Stimulated activated CD4-positive, alpha-beta T cell treated with anti-CD3 and anti-CD28 coated beads, Interleukin-12 subunit alpha, Interleukin-12 subunit beta, amount 100 ng/mL, for 4 hours (primary cell): ENCODE data around the gene DIDO1.

ENCODE experiments used
- DNase-seq: peaks from one replicate; pipeline ENCODE4 v3.0.0-alpha.2; 2020

DIDO1 gene

DNA sequence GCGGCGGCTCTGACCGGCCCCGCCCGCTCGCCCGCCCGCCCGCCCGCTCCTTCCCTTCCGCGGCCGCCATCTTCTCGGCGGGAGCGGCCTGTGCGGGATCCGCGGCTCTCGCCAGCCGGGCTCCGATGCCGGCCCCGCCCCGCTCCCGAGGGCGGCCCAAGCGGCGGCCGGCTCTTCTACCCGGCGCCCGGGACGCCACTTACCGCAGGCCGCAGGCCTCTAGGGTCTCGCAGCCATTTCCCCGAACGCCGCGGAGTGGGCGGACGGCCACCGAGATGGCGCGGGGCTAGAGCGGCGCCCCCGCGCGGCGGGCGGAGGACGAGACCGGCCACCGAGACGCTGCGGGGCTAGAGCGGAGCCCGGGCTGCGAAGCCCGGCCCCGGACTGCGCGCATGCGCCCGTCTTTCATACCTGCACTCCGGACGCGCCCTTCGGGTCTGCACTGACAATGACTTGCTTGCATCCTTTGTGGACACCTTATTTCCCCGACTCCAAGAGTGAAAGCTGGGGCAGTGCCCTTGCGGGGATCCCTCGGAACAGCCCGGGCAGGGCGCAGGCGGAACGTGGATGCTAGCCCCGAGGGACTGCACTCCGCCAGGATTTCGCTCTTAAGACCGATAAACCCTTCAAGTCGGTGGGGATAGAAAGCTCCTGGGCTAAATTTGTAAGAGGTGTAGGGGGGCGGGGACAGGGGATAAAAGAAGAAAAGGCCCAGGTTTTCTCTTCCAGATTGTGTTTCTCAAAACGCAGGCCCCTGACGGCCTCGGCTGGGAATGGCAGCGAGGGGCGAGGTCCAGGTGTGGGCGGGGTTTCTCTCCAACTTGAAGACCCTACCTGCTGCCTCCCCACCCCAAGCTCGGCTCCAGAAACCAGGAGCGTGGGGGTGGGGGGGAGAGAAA is at the start of gene DIDO1:
Gene DIDO1 (minus strand): TSS at position 277 of the 899 bp plus-strand sequence.
- DNase-seq = peak; percentile 90

DNA sequence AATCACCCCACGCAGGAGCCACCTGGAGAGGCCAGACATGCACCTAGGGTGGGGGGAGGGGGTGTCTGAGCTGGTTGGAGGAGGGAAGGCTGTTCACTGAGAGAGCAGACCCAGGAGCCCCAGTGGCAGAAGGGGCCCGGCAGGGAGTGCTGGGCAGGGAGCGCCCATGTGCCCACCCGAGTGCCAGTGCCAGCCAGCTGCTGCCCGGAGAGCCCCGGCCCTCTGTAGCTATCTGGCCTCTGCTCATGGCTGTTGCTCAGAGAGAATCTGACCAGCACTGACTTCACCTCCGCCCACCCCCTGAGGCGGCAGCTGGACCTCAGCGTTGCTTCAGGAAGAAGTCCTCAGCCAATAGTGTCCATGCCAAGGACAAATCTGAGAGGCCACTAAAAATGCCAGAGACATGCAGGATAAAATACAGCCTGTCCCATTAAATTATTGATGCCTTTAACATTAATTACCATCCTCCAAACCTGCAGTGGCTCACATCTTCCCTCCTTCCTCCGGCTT is 49.0 kb upstream of the DIDO1 start:
- no peak for DNase-seq

DNA sequence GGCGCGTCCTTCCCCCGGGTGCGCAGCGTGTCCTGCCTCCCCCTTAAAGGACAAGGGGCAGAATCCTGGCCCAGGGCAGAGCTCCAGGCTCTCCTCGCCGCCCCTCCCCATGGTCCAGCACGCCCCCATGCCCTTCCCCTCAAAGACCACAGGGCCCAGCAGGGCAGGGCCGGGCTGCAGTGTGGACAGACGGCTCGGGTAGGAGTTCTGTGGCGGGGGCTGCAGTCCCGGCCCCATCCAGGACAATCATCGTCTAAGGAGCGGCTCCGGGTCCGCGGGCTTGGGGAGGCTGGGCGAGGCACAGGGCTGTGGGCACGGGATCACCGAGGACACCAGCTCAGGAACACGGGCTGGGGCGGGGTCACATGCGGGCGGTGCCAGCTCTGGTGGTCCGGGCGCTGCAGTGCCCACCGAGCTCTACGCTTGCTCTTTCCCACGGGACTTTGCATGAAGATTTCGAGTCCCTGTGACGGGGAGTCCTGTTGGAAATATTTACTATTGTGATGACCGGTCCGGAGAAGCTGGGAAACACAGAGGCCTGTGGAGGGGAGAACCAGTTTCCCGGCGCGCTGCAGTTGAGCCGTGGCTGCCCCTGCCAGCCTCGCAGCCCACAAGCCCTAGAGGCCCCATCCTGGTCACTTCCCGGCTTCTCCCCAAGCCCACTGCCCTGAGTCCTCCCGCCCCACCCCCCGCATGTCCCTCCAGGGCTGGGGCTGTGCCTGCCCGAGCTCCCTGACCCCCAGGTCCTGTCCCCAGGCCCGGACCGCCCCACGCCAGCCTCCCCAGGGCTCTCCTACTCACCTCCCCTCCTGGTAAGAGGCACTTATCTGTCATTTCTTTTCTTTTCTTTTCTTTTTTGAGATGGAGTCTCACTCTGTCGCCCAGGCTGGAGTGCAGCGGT is 46.8 kb upstream of the DIDO1 start:
- no peak for DNase-seq

DNA sequence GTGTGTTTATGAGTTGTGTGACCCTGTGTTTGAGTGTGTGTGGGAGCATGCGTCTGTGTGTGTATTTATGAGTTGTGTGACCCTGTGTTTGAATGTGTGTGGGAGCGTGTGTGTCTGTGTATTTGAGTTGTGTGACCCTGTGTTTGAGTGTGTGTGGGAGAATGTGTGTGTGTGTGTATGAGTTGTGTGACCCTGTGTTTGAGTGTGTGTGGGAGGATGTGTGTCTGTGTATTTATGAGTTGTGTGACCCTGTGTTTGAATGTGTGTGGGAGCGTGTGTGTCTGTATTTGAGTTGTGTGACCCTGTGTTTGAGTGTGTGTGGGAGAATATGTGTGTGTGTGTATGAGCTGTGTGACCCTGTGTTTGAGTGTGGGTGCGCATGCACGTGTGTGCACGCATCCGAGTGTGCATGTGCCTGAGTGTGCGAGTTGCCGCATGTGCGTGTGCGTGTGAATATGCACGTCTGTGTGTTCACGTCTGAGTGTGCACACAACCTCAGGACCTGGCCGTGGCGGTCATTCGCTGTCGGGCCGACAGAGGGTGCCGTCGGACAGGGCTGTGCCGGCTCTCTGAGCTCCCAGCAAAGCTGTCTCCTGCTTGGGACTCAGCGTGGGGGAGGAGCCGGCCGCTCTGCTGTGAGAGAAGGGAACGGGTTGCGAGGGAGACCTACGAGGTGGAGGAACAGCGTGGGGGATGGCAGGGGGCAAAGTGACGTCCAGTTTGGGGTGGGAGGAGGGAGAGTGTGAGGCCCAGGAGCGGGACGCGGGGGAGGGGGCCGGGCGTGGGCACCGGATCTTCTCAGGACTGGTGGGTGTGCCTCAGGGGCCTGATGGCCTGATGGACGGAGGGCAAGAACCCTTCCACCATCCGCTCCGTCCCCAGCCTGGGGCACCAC is 45.9 kb upstream of the DIDO1 start:
- peak; percentile 85 for DNase-seq

DNA sequence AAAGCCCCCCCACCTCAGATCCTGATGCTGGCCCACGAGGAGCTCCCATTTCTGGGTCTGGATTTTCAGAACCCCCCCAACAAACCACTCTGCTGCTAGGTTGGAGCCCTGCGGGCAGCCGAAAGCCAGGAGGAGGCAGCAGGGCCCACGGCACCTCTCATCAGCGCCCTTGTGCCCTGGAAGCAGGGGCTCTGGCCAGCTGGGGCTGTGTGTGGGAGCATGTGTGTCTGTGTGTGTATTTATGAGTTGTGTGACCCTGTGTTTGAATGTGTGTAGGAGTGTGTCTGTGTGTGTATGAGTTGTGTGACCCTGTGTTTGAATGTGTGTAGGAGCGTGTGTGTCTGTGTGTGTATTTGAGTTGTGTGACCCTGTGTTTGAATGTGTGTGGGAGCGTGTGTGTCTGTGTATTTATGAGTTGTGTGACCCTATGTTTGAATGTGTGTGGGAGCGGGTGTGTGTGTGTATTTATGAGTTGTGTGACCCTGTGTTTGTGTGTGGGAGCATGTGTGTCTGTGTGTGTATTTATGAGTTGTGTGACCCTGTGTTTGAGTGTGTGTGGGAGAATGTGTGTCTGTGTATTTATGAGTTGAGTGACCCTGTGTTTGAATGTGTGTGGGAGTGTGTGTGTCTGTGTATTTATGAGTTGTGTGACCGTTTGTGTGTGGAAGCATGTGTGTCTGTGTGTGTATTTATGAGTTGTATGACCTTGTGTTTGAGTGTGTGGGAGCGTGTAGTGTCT is 45.1 kb upstream of the DIDO1 start:
- DNase-seq = no peak

DNA sequence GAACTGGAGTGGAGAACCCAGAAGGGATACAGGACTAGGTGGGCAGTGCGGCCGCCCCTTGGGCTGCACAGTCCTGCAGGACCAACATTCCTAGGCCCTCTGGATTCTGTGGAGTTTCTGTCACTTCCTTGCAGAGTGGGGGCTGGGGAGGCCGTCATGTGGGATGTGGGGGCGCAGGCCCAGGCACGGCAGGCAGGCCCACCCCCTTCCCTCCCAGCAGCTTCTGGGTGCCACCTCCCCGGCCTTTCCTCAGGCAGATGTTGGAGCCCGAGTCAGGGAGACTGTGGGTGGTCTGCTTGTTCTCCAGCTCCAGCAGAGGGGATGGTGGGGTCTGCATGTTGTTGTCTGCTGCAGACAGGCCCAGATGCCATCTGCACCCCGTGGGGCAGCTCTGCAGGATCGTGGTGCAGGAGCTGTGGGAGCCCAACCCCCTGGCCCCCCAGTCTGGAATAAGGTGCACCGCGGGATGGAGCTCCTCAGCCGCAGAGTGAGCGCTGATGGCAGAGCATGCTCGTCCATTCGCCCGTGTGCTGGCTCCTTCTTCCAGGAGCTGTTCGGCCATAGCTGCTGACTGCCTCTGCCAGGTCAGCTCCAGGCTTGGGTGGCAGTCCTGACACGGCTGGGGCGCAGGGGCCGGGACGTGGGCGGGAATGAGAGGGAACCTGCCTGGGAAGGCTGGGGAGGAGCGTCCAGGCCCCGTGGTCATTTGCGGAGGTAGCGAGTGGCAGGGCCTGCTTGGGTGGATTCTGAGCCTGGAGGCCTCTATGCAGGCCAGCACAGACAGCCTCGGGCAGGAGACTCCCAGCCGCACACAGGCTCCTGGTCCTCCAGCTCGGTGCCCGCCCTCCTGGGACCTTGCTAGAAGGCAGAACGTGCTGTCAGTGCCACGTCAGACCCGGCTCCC is 44.3 kb upstream of the DIDO1 start:
- no peak for DNase-seq

DNA sequence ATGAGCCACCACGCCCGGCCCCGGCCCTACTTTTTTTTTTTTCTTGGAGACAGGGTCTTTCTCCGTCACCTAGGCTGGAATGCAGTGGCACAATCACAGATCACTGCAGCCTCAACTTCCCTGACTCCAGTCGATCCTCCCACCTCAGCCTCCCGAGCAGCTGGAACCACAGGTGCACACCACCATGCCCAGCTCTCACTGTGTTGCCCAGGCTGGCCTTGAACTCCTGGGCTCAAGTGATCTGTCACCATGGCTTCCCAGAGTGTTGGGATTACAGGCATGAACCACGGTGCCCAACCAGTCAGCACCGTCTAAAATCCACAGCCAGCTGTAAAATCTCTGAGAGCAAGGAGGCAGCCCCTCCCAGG is 43.6 kb upstream of the DIDO1 start:
- DNase-seq = no peak

DNA sequence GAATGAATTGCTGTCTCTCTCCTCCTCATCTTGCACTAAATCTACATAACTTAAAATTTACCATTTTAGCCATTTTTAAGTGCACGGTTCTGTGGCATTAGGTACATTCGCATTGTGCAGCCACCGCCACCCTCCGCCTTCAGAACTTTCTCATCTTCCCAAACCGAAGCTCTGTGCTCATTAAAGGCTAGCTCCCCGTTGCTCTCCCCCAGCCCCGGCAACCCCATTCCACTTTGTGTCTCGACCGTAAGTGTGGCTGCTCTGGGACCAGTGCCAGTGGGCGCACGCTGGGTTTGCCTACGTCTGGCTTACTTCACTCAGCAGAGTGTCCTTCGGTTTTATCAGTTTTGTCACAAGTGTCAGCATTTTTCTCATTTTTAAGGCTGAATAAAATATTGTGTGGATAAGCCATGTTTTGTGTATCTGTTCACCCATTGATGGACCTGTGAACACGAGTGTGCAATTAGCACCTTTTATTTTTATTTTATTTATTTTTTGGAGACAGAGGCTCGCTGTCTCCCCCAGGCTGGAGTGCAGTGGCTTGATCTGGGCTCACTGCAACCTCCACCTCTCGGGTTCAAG is 43.0 kb upstream of the DIDO1 start:
- no peak for DNase-seq

DNA sequence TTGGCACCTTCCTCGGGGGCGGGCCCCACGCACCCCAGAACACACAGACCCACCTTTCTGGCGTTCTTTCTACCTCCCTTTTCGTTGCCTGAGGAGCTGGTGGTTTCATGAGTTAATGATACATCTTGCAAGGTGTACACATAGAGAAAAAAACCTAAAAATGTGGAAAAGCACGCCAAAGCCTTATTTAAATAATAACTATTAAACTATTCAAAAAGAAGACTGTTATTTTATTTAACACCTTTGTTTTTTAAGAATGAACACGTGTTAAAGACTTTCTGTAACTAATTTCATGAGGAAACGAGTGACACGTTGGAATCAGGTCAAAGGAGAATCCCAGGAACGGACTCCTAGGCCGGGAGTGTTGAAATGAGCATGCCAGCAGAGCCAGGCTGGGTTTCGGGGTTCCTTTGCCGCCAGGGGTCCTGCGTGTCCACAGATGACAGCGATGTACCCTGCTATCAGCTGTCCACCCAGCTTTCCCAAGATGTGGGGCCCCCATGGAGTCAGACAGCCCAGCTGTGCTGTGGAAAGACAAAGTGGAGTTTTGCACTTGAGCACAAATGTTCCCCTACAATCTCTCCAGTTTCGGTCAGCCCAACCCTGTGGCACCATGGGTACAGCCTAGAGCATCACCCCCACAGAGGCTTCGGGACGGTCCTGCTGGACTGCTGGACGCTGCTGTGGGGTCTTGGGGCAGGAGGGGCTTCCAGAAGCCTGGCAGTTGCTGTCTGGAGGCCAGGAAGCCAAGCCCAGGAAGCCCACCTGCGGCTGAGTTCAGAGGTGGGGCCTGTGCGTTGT is 42.3 kb upstream of the DIDO1 start:
- no peak for DNase-seq

DNA sequence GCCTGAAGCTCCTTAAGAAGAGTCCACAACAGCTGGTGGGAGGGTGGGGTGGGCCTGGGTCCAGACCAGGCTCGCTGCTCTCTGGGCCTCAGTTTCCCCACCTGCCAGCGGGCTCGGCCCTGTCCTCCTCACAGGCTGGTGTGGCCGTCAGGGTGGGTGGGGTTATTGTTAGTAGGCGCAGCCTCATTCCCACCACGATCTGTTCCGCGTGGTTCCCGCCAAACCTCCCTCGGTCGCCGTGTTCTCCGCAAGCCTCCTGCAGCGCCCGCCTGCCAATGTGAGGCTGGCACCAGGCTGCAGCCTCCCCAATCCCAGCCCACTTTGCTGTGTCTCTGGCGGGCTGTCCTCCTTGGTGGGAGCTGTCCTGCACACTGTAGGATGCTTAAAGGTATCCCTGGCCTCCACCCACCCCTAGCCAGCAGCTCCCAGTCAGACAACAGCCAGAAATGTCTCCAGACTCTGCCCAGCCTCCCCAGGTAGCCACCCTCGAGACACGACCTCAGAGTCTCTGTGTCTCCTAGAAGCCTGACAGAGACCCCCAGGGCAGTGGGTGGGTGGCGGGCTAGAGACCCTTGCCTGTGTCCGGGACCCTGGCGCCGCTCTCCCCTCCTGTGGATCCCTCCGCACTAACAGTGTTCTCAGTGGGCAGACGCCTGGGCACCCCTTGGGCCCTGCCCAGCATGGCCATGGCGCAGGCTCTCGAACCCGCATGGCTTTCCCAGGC is 41.5 kb upstream of the DIDO1 start:
- no peak for DNase-seq

DNA sequence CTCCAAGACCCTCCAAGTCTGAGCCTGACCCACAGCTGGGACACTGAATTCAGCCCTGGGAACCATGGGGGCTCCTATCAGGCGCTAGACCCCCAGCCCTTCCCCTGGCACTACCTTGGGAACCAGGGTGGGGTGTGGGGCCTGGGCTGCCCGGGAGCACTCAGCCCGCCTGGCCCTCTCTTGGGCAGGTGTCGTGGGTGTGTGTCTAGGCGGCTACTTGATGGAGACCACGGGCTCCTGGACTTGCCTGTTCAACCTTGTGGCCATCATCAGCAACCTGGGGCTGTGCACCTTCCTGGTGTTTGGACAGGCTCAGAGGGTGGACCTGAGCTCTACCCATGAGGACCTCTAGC is 40.8 kb upstream of the DIDO1 start:
- DNase-seq = no peak

DNA sequence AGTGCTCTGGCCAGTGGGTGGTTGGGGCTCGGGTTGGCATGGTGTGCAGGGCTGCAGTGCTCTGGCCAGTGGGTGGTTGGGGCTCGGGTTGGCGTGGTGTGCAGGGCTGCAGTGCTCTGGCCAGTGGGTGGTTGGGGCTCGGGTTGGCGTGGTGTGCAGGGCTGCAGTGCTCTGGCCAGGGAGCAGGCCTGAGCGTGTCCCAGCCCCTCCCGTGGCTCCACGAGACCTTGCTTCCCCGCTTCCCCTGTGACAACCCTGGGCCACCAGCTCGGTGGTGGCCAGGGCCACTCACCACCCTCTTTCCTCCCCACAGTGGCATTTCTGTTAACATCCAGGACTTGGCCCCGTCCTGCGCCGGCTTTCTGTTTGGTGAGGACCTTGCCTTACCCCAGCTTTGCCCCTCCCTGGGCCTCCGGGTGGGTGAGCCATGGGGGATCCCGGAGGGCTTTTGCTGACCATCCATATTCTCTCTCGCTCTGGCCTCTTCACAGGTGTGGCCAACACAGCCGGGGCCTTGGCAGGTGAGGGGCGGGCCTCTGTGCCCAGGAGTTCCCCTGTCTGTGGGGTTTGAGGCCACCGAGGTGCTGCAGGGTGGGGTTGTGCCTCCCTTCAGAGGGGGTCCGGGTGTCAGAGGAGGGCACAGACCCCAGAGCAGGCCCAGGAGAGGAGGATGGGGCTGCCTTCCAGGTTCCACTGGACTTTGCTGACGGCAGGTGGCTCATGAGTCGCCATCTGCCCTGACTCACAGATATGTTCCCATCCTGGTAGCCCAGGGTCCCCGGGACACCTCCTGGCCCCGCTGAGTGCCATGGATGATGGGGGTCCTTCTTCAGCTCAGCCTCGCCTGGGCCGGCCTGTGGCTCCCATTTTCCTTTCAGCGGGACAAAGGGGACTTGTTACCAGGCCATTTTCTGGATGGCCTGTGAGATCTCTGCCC is 40.2 kb upstream of the DIDO1 start:
- DNase-seq = no peak

DNA sequence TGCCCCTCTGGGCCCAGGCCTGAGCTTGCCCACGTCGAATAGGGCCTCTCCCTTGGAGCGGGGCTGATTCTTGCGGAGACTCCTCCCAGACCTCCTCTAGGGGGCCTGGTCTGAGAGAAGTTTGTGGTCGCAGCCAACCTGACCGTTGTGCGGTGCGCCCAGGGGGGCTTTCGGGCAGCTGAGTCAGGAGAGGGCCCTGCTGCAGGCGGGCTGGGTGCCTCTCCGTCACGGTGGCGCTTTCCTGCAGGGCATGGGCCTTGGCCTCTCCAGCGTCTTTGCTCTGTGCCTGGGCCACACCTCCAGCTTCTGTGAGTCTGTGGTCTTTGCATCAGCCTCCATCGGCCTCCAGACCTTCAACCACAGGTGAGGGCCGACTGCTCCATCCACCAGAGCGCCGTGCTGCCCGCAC is 39.1 kb upstream of the DIDO1 start:
- DNase-seq = no peak

DNA sequence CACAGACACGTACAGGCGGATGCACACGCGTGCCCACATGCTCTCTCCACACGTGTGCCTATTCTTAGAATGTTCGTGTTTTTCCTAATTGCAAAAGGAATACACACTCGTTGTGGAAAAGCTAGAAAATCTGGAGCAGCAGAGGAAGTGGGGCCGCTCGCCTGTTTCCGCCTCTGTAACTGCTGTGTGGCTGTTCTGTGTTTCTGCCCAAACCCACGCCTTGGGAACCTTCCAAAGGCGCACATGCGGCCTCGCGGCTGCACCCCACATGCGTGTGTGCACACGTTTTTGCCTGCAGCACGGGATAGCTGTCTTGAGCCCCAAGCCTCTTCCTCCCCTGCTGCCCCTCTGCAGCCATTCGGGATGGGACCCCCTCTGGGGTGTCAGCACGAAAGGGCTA is 38.4 kb upstream of the DIDO1 start:
- no peak for DNase-seq

DNA sequence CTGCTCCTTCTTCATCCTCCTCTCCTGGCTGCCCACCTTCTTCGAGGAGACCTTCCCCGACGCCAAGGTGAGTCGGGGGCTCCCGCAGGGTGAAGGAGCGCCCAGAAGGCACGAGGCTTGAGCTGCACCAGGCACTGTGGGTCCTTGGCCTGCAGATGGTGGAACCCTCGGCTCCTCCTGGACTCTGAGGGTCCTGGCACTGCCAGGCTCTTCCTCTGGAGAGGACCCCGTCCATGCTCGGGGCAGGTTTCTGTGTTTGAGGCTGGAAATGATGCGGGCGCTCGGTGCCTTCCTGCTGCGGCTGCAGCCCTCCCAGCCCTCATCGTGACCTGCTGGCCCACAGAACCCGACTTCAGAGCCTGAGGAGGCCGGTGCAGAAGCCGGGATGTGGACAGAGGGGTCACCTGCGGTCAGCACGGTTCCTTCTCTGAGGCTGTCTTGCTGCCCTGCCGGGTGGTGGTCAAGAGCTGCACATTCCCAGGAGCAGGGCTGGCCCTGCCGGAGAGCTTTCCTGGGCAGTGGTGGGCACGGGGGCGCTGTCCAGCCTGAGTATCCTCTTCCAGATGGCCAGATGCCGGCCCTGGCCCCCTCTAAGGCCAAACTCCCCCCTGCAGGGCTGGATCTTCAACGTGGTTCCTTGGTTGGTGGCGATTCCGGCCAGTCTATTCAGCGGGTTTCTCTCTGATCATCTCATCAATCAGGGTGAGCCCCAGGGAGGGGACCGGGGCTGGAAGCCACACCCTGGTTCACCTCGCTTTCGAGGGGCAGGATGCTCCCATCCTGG is 37.5 kb upstream of the DIDO1 start:
- DNase-seq = no peak

DNA sequence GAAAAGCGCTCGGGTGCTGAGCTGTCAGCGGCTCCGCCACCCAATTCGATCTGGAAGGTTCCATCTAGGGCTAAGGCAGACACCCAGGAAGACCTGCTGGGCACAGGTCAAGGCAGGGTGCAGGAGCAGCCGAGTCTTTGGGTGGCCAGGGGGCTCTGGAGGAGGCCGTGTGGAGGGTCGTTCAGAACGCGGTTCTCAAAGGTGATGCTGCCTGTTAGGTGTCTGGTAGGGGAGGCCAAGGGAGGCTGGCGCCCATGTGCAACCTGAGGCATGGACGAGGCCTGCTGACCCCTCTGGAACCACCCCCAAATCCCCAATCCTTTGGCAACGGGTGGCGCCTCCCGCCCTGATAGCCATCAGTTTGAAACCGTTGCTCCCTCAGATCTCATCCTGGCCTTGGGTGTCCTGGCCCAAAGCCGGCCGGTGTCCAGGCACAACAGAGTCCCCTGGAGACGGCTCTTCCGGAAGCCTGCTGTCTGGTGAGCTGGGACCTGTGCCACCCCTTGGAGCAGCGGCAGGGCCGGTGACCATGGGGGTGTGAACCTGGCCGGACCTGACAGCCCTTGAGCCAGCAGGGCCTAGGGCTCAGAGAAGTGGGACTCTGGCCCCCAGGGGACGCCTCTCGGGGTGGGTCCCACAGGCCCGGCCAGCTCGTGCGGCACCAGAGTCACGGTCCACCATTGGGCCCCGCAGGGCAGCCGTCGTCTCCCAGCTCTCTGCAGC is 36.7 kb upstream of the DIDO1 start:
- no peak for DNase-seq
